Fibroblast of skin of right quadriceps (primary cell): ENCODE results near the gene FGFRL1.
"Not testable (repeated sequence)": the region's sequence is repeated elsewhere in the genome, so short reads cannot be mapped to it uniquely, and the experiment has no call there.

Experiments used
- DNase-seq: peaks from one replicate; pipeline ENCODE4 v3.0.0-alpha.2; 2013

The FGFRL1 gene

GRCh38 chr4:973431-974397 is 37.7 kb upstream of the FGFRL1 start, which contains the start of gene DGKQ:
DGKQ (minus strand) TSS chr4:973569; CDS start chr4:973482, 87 bp downstream.
- peak; percentile 84 for DNase-seq

- DNase-seq = no peak
Measured at GRCh38 chr4:974668-975067, 36.8 kb upstream of the FGFRL1 start.

- not testable (repeated sequence) for DNase-seq
Measured at GRCh38 chr4:976016-976415, 35.4 kb upstream of the FGFRL1 start.

- DNase-seq = peak; percentile 44
Measured at GRCh38 chr4:978957-979701, 32.3 kb upstream of the FGFRL1 start.

- no peak for DNase-seq
Measured at GRCh38 chr4:982291-982690, 29.1 kb upstream of the FGFRL1 start.

- DNase-seq = no peak
Measured at GRCh38 chr4:982814-983213, 28.6 kb upstream of the FGFRL1 start.

GRCh38 chr4:984336-985054 is 26.9 kb upstream of the FGFRL1 start:
- DNase-seq = no peak

GRCh38 chr4:985123-985830 is 26.1 kb upstream of the FGFRL1 start:
- peak; percentile 24 for DNase-seq

GRCh38 chr4:986428-986878 is 25.0 kb upstream of the FGFRL1 start:
- no peak for DNase-seq

- peak; percentile 63 for DNase-seq
Measured at GRCh38 chr4:986879-987623, 24.4 kb upstream of the FGFRL1 start, which contains the start of gene IDUA. IDUA (plus strand) TSS chr4:987044; CDS start chr4:987085, 41 bp downstream.

- no peak for DNase-seq
Measured at GRCh38 chr4:987624-988513, 23.6 kb upstream of the FGFRL1 start.

- DNase-seq = no peak
Measured at GRCh38 chr4:988726-989721, 22.4 kb upstream of the FGFRL1 start.

GRCh38 chr4:989722-990471 is 21.5 kb upstream of the FGFRL1 start:
- DNase-seq = no peak

GRCh38 chr4:990746-991367 is 20.6 kb upstream of the FGFRL1 start:
- DNase-seq = no peak

- DNase-seq = no peak
Measured at GRCh38 chr4:991451-992296, 19.8 kb upstream of the FGFRL1 start.

GRCh38 chr4:992297-993110 is 18.9 kb upstream of the FGFRL1 start:
- DNase-seq = no peak
